C4-2B (cell line): ENCODE measurements around the gene C1QL2.

Source experiments
- H3K27ac ChIP-seq: fragments of 450-650 bp; 2 replicates; pipeline ENCODE4 v1.5.1; 2017
- CTCF ChIP-seq: fragments of 450-650 bp; conservative IDR thresholded peaks from 2 replicates; pipeline ENCODE4 v1.5.1; 2017; ENCODE audit warnings: mild to moderate bottlenecking
- ZFX ChIP-seq: fragments of 450-650 bp; IDR thresholded peaks from 2 replicates; pipeline ENCODE4 v1.6.1; 2017

Gene C1QL2

GRCh38 chr2:119119999-119120756 lies 38.4 kb downstream of the C1QL2 start:
- TF ChIP-seq CTCF (no peak), ZFX (no peak)

GRCh38 chr2:119119076-119119785 lies 39.3 kb downstream of the C1QL2 start:
- no peak for TF ChIP-seq ZFX
- no peak for TF ChIP-seq CTCF
- no peak overlapping the region for H3K27ac ChIP-seq

More at GRCh38 chr2:119119999-119120756, 38.4 kb downstream of the C1QL2 start:
- no peak overlapping the region for H3K27ac ChIP-seq

- no peak overlapping the region for H3K27ac ChIP-seq
- no peak for TF ChIP-seq CTCF
- TF ChIP-seq ZFX, result no peak
Observed at GRCh38 chr2:119117891-119118882, 40.4 kb downstream of the C1QL2 start.

DNA sequence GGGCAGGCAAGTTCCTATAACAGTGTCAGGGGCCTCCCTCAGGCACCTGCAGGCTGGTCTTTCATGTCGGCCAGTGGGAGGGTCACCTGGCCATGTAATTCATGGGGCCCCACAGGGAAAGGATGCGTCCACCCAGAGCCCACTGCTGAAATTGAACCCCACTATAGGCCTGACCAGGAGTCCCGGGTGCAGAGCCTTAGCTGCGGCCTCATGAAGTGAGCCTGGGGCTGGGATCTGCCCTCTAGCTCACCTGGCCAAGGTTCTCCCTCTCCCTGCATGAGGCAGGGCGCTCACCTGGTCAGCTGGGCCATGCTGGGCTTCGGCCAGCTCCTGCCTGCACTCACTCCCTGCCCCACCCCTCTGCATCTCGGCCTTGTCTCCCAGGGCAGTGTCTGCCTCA lies 41.1 kb downstream of the C1QL2 start:
- TF ChIP-seq CTCF (no peak), ZFX (no peak)

GRCh38 chr2:119116411-119117295 lies 41.9 kb downstream of the C1QL2 start:
- no peak overlapping the region for H3K27ac ChIP-seq
- TF ChIP-seq ZFX, result no peak
- no peak for TF ChIP-seq CTCF

More for the DNA sequence above, 41.1 kb downstream of the C1QL2 start:
- no peak overlapping the region for H3K27ac ChIP-seq

DNA sequence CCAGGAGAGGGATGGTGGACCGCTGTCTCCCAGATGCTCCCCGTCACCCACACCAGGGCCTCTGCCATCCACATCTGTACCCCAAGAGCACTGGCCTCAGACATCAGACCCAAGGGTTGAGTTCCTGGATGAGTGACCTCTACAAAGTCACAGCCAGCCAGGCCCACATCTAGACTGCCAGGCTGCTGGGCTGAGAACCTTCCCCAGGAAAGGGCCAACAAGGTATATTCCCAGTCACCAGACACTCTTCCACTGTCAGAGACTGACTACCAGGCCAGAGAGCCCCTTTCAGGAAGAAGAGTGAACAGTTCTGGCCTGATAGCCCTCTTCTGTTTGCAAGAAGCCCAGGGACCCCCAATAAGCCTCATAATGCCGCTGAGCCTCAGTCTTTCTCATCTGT lies 44.3 kb downstream of the C1QL2 start:
- H3K27ac ChIP-seq, result no peak overlapping the region
- TF ChIP-seq ZFX, result no peak

DNA sequence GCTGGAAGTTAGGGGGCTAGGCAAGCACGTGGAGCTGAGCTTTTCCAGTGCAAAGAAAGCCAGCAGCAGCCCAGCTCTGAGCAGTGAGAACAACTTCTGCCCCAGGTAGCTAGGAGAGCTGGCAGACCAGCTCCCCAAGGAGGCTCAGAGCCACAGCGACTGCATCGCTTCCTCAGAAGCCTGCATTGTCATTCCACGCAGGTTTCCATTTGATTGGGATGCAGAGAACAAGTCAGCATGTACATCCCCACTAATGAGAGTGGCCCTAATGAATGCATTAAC lies 45.1 kb downstream of the C1QL2 start:
- TF ChIP-seq CTCF, result no peak
- no peak for TF ChIP-seq ZFX
- no peak overlapping the region for H3K27ac ChIP-seq
